DND-41 (cell line): ENCODE results near the gene ASB7.

Source experiments
- EZH2 ChIP-seq: IDR thresholded peaks from 3 replicates; pipeline ENCODE4 v1.6.1; 2012; ENCODE audit warnings: borderline replicate concordance, low read depth, mild to moderate bottlenecking, moderate library complexity, low read length, inconsistent platforms; ENCODE audit not compliant: severe bottlenecking
- TF ChIP-seq, protein P1 (sequence below): IDR thresholded peaks from 2 replicates; pipeline ENCODE4 v1.5.1; 2012; ENCODE audit warnings: borderline replicate concordance, low read length, moderate library complexity, mild to moderate bottlenecking; ENCODE audit not compliant: poor library complexity, severe bottlenecking; ENCODE audit errors: extremely low read depth

DNA sequence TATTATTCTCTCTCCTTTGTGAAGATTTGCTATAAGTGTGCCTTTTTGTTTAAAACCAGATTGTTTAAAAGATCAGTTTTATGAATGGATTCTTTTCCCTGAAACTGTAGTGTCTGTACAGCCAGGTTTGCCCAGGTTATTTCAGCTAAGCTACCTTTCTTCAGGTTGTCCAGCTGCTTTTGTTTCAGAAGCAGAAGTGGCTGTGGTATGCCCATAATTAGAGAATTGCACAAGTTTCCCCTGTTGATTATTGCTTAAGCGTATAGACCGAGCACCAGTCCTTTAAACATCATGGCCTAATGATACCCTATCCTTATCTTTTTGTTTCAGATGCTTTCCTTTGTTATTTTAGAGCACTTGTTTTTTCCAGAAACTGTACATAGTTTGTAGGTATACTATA lies 10.2 kb downstream of the ASB7 start:
- TF ChIP-seq, protein P1, sequence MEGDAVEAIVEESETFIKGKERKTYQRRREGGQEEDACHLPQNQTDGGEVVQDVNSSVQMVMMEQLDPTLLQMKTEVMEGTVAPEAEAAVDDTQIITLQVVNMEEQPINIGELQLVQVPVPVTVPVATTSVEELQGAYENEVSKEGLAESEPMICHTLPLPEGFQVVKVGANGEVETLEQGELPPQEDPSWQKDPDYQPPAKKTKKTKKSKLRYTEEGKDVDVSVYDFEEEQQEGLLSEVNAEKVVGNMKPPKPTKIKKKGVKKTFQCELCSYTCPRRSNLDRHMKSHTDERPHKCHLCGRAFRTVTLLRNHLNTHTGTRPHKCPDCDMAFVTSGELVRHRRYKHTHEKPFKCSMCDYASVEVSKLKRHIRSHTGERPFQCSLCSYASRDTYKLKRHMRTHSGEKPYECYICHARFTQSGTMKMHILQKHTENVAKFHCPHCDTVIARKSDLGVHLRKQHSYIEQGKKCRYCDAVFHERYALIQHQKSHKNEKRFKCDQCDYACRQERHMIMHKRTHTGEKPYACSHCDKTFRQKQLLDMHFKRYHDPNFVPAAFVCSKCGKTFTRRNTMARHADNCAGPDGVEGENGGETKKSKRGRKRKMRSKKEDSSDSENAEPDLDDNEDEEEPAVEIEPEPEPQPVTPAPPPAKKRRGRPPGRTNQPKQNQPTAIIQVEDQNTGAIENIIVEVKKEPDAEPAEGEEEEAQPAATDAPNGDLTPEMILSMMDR = no peak
- TF ChIP-seq EZH2 = no peak
